DOHH2 (cell line): Measurements from ENCODE around the gene AKAP13.

Experiments used
- H3F3A ChIP-seq: fragments of 200-600 bp; sonication (generic), shearing (Covaris generic); 2 replicates; pipeline ENCODE4 v1.6.0; 2016; ENCODE audit warnings: antibody characterized with exemption, mild to moderate bottlenecking; ENCODE audit not compliant: control insufficient read depth, insufficient read depth
- H3K27ac ChIP-seq: fragments of 200-600 bp; sonication (generic); 2 replicates; pipeline ENCODE4 v1.5.1; 2014; ENCODE audit warnings: low read depth, mild to moderate bottlenecking, low read length, moderate library complexity
- H3K27me3 ChIP-seq: fragments of 200-600 bp; sonication (generic); 2 replicates; pipeline ENCODE4 v1.6.1; 2014; ENCODE audit warnings: mild to moderate bottlenecking, low read length, mixed read lengths; ENCODE audit not compliant: control insufficient read depth
- H3K36me3 ChIP-seq: fragments of 200-600 bp; sonication (generic); 2 replicates; pipeline ENCODE4 v1.6.1; 2014; ENCODE audit warnings: mild to moderate bottlenecking, low read length, moderate library complexity, mixed read lengths; ENCODE audit not compliant: control insufficient read depth
- H3K4me1 ChIP-seq: fragments of 200-600 bp; sonication (generic); 2 replicates; pipeline ENCODE4 v1.6.1; 2014; ENCODE audit warnings: mild to moderate bottlenecking, low read length, mixed read lengths; ENCODE audit not compliant: control insufficient read depth
- H3K4me2 ChIP-seq: fragments of 200-600 bp; sonication (generic); 2 replicates; pipeline ENCODE4 v1.6.0; 2014; ENCODE audit warnings: mild to moderate bottlenecking, low read length, moderate library complexity
- H3K4me3 ChIP-seq: fragments of 200-600 bp; sonication (generic); 2 replicates; pipeline ENCODE4 v1.5.1; 2014; ENCODE audit warnings: mild to moderate bottlenecking, low read length, mixed read lengths
- H3K79me2 ChIP-seq: fragments of 200-600 bp; sonication (generic); 2 replicates; pipeline ENCODE4 v1.6.1; 2014; ENCODE audit warnings: mild to moderate bottlenecking, low read length, mixed read lengths; ENCODE audit not compliant: control insufficient read depth
- H3K9me2 ChIP-seq: fragments of 200-600 bp; sonication (generic); replicated peaks from 2 replicates; pipeline ENCODE4 v1.6.1; 2014; ENCODE audit warnings: mild to moderate bottlenecking, low read length, mixed read lengths; ENCODE audit not compliant: control insufficient read depth
- H3K9me3 ChIP-seq: fragments of 200-600 bp; sonication (generic); 2 replicates; pipeline ENCODE4 v1.6.1; 2014; ENCODE audit warnings: antibody characterized with exemption, low read length, mixed read lengths; ENCODE audit not compliant: control insufficient read depth, insufficient read depth
- H4K20me1 ChIP-seq: fragments of 200-600 bp; sonication (generic); 2 replicates; pipeline ENCODE4 v1.6.0; 2014; ENCODE audit warnings: low read depth, mild to moderate bottlenecking, antibody characterized with exemption, low read length, moderate library complexity; ENCODE audit not compliant: control insufficient read depth, insufficient read depth
- CTCF ChIP-seq: fragments of 200-600 bp; sonication (generic); IDR thresholded peaks from one replicate; pipeline ENCODE4 v1.5.1; 2014; ENCODE audit warnings: antibody characterized with exemption, mild to moderate bottlenecking, low read depth, low read length; ENCODE audit not compliant: poor library complexity, severe bottlenecking
- EZH2phosphoT487 ChIP-seq: fragments of 200-600 bp; sonication (generic); IDR thresholded peaks from 2 replicates; pipeline ENCODE4 v1.6.1; 2017; ENCODE audit warnings: borderline replicate concordance, mild to moderate bottlenecking, antibody characterized with exemption, low read length, moderate library complexity, mixed read lengths

Gene AKAP13

GRCh38 chr15:85753261-85753660, 372.9 kb downstream of the AKAP13 start:
- Histone ChIP-seq H4K20me1 (no peaks in the 10 kb centered on the region; the same call in 1 of the 2 replicates), H3K79me2 (no peaks in the 10 kb centered on the region), H3F3A (0 out of 2 replicates have a peak, but pooled peaks cover 6% of the 10 kb centered on the region), H3K9me2 (no peaks in the 10 kb centered on the region), H3K27me3 (no peaks in the 10 kb centered on the region), H3K4me3 (no peak overlapping the region), H3K4me2 (no peak overlapping the region), H3K36me3 (peaks cover 10% of the 10 kb centered on the region), H3K4me1 (no peaks in the 10 kb centered on the region), H3K9me3 (no peaks in the 10 kb centered on the region), H3K27ac (no peak overlapping the region)
- no peak for TF ChIP-seq CTCF
- TF ChIP-seq EZH2phosphoT487 = no peak

GRCh38 chr15:85753791-85754452, 373.5 kb downstream of the AKAP13 start:
- H4K20me1 ChIP-seq = no peaks in the 10 kb centered on the region
- H3K27ac ChIP-seq = no peak overlapping the region
- H3K4me3 ChIP-seq = no peak overlapping the region
- no peaks in the 10 kb centered on the region for H3K4me1 ChIP-seq
- no peaks in the 10 kb centered on the region for H3K9me3 ChIP-seq
- H3K36me3 ChIP-seq = peaks cover 6% of the 10 kb centered on the region
- no peaks in the 10 kb centered on the region for H3K79me2 ChIP-seq
- no peaks in the 10 kb centered on the region for H3K27me3 ChIP-seq
- 0 out of 2 replicates have a peak, but pooled peaks cover 5% of the 10 kb centered on the region for H3F3A ChIP-seq
- H3K4me2 ChIP-seq = no peak overlapping the region
- no peaks in the 10 kb centered on the region for H3K9me2 ChIP-seq
- TF ChIP-seq CTCF (no peak), EZH2phosphoT487 (no peak)

GRCh38 chr15:85754989-85755388, 374.6 kb downstream of the AKAP13 start:
- H3K27me3 ChIP-seq = no peaks in the 10 kb centered on the region
- H3K9me3 ChIP-seq = no peaks in the 10 kb centered on the region
- no peak overlapping the region for H3K4me3 ChIP-seq
- no peaks in the 10 kb centered on the region for H3K4me1 ChIP-seq
- H4K20me1 ChIP-seq = no peaks in the 10 kb centered on the region
- no peaks in the 10 kb centered on the region for H3K36me3 ChIP-seq
- no peak overlapping the region for H3K27ac ChIP-seq
- H3K79me2 ChIP-seq = no peaks in the 10 kb centered on the region
- no peaks in the 10 kb centered on the region for H3F3A ChIP-seq
- TF ChIP-seq EZH2phosphoT487 = no peak
- no peak for TF ChIP-seq CTCF
- no peak overlapping the region for H3K4me2 ChIP-seq
- no peaks in the 10 kb centered on the region for H3K9me2 ChIP-seq
